CD4-positive, alpha-beta T cell treated with Interleukin-4 for 4 hours (primary cell): ENCODE measurements around the gene QRICH1.
A peak's percentile ranks its signal among the peaks of the same experiment; 100 is the strongest.

Experiments
- DNase-seq: peaks from one replicate; pipeline ENCODE4 v3.0.0-alpha.2; 2020

QRICH1 gene

DNA sequence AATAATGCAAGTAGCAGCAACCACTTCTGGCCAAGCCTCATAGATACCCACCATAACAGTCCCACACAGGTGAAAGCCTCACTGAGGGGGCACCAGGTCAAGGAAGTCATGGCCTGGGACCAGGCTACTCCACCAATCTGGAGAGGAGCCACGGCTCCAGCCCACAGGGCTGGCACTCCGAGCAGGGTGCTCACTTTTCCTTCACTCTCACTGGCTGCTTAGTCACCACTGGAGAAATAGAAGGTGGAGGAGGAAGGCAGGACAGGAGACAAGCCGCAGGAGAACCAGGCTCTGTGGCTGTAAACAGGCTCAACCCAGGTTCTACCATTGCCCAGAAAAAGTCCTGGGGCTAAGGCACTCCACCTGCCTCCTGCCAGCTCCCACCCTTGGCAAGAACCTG is 25.6 kb upstream of the QRICH1 start:
- no peak for DNase-seq

DNA sequence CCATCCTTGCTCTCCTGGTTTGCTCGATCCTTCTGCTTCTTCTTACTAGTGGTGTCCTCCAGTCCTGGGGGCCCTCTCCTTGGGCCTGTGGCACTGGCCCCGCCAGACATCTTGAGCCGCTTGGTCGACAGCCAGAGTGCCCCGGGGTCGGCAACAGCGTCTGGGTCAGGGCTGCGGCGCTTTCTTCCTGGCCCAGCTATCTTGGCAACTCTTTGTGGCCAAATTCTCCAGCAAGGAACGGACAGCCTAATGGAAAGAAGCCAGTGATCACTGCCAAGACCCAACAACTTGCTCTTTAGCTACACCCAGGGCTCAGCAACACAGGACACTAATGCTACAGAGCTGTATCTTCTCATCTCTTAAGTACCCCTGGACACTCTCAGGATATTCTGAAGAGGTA is 25.2 kb upstream of the QRICH1 start:
- DNase-seq = no peak

DNA sequence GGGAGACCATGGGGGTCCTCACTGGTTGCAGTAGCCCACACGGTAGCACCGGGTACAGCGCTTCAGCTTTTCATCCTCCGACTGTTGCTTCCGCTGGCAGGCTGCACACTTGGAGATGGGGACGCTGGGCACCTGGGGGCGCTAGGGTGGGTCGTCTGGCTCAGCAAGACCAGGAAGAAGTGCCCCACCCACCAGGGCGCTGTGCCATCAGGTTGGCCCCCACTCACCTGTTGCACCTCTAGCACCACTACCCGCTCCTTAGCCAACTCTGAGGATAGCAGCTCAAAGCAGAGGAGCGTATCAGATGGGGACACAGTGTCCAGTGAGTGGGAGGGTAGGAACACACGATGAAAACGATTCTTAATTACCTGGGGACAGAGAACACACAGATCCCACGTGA is 18.4 kb upstream of the QRICH1 start:
- DNase-seq = no peak

DNA sequence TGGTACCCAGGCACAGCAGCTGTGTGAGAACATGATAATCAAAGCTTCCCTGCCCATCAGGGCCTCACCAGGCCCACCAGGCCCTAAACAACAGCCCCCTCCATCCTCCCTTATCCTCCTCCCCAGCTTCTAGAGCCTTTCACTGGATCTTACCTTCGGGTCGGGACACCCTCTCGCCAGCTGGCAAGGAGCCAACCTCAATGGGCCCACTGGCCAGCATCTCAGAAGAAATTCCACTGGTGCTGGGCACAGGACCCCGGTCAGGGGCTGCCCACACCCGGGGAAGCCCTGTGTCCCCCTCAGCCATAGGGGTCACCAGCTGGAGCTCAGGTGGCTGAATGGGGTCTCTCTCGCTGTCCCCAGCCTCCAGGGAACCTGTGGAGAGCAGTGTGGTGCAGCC is 17.5 kb upstream of the QRICH1 start:
- no peak for DNase-seq

DNA sequence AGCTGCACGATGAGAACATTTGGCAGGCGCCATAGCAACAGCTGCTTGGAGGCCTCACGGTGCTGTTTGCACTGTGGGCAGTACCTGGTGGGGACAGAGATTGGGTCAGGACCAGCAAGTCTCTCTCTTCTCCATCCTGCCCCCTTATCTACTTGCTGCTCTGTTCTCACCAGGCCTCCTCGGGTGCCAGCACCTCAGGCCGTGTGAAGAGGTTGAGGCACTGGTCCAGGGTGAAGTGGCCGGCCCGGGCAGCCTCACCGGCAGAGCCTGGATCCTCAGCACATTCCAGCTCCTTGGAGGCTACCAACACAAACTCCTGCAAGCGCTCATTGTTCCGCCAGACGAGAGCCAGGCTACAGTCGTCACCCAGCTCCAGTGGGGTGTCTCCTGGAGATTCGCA is 16.9 kb upstream of the QRICH1 start:
- no peak for DNase-seq

DNA sequence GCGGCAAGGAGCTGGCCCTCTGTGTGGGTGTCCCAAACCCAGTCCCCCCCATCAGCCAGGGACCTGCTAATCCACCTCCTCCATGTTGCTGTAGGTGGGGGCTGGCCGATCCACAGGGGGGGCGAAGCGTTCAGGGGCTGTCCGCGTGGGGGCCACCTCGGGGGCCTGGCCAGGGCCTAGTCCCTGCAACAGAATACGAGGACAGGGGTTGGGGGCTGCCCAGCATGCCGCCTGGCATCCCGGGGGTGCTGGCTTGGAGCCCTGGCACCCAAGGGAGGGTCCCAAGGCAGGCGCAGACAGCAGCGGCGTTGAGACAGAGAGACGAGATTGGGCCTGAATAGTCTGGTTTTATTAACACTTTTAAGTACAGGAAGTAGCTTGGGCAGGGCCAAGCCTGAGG is 14.5 kb upstream of the QRICH1 start:
- no peak for DNase-seq

DNA sequence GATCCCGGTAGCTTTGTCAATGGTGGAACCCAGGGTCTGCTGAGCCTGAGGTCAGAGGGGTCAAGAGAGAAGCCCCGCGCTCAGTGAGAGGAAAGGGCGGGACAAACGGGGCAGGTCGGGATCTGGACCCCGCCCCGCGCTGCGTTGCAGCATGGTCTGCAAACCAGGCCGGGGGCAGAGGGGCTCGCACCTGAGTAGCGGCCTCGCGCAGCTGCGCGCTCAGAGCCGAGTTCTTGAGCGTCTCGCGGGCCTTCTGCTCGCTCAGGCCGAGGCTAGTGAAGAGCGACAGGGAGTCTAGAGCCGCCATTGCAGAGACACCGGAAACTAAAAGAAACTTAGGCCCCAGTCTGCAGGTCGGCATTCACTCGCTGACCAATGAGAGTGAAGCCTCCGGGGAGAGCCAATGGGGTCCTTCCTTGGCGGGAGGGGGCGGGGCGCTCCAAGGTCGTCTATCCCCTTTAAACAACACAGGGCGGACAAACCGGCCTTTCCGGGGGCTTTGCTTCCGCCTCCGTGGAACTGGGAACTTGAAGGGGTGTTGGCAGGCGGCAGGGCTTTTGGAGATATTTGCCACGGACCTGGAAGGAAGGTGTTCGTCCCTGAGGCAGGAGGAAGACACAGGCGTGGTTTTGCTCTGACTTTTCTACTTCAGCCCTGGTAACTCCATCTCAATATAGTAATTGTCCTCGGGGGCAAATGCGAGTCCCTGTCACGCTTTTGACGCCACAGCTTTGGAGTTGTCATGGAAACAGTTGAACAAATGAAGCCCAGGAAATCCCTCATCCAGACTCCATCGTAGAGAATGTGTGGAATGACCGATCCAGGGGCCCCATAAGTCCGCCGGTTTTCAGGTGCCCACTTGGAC is 10.8 kb upstream of the QRICH1 start, which contains the start of gene QARS1:
QARS1 (minus strand) TSS at position 331 of the 865 bp plus-strand sequence; CDS start at position 307, 24 bp downstream.
- DNase-seq = peak; percentile 91

DNA sequence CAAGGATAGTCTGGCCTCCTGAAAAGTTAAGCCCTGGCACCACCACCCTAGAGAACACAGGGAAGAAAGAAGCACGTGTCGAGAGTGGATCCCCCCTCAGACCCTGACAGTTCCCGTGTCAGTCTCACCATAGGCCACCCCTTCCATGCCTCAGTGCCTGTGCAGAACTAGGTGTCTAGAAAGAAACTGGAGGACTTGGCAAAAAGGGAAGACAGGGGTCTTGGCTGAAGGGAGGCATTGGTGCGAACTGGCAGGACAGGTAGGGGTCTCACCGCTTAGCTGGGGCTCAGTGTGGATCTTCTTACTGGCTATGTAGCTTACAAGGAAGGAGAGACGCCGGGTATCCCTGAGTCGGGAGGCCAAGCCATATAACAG is 10.2 kb upstream of the QRICH1 start:
- no peak for DNase-seq

DNA sequence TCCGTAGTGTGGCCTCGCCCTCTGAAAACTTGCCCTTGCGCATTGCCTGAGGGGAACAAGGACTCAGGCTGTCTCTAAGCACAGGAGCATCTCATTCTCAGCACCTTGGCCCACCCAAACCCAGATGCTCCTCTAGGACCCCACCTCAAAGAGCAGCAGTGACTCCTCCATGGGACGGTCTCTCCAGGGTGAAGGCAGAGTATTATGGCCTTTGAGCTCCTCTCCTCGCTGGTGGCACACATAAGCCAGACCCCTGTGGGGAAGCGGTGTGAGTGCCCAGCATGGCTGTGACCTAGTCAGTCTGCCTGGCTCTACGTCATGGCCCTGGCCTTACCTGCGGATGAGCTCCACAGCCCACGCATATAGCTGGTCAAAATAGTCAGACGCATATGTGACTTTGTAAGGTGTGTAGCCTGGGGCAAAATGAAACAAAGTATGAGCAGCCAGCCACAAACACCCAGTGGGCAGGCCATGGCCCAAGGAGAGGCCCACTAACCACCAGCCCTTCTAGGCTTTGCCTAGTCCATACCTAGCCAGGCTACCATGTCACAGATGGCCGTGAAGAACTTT is 6.3 kb upstream of the QRICH1 start:
- no peak for DNase-seq

DNA sequence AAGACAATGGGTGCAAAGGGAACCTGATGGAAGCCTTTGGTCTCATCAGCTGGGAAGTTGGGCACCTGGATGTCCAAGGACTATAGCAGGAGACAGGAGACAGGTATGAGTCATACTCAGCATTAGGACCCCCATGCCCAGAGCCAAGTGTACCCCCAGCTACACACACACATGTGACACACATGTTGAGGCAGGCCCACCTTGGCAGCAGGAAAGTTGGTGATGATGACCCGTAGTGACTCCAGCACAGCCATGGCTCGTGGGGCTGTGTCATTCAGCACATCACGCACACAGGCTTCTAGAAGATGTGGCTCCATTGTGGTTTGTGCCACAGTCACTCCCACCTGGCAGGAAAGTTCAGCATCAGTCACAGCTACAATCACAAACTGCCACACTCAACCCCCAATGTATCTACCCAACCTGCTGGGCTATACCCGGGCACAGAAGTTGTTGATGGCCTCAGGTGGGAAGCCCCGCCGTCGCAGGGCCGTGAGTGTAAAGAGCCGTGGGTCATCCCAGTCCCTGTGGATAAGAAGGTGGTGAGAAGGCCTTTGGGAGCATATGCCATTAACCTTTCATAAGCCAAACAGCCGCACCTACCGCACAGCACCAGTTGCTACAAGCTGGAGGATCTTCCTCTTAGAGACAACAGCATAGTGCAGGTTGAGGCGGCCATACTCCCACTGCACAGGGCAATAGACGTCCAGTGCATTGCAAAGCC is 5.2 kb upstream of the QRICH1 start:
- no peak for DNase-seq

DNA sequence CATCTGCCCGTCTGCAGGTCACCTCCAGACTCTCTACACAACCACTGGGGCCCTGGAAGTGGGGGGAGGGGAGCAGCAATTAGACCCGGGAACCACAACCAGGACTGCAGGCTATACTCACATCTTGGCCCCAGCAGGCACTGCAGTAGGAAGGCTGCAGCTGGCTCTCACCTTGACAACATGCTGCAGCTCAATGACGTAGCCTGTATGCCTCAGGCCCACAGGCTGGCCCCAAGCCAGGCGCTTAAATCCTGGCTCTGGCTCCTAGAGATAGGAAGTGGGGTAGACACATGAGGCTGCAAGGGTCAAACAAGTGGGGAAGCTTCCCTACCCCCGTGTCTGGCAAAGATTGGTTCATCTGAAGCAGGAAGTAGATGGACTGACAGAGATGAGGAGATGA is 4.6 kb upstream of the QRICH1 start:
- no peak for DNase-seq

DNA sequence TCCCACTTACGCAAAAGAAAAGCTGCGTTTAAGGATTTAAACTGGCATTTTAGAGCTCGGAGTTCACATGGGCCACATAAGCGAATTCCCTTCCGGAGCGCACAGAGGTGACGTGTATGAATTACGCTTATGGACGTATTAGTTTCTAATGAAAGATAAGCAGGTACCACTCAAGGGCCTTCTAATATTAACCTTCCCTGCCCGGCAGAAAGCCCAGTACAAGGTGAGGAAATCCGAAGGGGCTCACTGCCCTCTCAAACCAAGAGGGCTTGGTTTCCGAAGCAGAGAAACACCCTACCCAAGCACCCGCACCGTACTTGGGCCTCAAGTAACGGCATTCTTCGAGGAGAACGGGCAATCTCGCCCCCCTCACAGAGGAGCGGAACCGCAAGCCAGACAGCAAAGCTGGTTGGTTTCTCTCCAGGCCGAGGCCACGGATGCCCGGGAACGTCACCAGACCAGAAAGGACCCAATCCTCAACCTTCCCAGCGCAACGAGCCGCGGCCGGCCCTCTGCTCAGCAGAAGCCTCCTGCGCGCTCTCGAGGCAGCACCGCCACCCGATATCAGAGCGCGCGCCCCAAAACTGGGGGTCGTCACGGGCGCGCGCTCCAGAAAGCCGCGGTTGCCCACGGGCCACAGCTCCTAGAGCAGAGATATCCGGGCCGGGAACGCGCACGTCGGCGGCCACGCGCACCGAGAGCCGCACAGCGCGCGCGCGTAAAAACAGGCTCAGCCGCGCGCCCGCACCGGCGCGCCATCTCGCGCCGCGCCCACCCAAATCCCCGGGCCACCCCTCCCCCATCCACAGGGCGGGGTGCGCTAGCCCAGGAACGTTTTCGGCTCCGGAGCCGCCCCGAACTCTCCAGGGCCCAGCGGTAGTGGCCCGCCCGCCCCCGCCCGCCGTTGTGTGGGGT is 676 bp downstream of the QRICH1 start:
- DNase-seq = peak; percentile 76

DNA sequence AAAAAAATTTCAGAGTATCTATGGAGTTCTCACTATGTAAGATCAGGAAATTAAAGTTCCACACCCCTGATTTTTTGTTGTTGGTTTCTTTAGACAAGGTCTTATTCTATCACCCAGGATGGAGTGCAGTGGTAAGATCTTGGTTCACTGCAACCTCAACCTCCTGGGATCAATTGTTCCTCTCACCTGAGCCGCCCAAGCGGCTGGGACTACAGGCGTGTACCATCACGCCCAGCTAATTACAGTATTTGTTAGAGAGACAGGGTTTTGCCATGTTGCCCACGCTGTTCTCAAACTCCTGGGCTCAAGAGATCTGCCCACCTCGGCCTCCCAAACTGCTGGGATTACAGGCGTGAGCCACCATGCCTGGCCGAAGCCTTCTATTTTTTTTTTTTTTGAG is 12.4 kb downstream of the QRICH1 start:
- DNase-seq = no peak

DNA sequence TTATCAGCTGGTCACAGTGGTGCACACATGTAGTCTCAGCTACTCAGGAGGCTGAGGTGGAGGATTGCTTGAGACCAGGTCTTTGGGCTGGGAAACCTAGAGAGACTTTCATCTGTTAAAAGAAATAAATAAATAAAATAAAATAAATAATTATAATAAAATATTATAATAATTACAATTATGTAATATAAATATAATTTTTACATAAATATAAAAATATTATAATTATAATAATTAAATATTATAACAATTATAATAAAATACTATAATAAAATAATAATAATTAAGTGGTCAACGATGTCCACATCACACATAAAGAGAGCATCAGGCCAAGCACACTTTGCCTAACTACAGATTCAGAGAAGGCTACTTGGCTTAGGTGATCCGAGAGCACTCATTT is 14.6 kb downstream of the QRICH1 start:
- DNase-seq = no peak

DNA sequence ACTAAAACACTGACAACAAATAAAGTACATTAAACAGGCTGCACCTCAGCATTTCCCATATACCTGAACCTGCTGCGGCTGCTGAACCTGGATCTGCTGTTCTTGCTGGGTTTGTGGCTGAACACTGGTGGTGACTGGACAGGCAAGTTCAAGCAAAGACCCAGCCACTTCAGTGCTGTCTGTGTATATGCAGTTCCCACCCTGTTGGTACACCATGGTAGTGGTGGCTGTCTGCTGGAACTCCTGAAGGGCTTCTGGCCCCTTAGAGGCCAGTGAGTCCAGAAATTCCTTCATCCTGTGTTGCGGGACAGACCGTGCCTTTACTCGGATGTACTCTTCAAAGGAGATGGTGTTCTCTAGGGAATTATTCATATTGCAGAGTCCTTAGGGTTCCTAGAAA is 17.2 kb downstream of the QRICH1 start:
- DNase-seq = no peak

DNA sequence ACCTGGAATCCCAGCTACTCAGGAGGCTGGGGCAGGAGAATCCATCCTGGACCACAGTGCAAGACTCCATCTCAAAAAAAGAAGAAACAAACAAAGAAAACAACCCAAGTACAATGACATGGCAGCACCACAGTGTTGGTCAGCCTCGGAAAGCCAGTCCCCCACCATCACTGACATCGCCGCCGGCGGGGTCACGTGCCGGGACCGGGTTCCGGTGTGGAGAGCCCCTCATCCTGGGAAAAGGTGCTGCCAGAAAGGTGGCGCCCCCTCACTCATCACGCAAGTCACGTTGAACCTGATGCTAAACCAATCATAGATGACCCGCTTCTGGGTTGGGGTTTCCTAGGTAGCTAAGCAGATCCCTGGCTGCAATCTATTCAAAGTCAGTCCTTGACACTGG is 17.8 kb downstream of the QRICH1 start:
- DNase-seq = no peak

DNA sequence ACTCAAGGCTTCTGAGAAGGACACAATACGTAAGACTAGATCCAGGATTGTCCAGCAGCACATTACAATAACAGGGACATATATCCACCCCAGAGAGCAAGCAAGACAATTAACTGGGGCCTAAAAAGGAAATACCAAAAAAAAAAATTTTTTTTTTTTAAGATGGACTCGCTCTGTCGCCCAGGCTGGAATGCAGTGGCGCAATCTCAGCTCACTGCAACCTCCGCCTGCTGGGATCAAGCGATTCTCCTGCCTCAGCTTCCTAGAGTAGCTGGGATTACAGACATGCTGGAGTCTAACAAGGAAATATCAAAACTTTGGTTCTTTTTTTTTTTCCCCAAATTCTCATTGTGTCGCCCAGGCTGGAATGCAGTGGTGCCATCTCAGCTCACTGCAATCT is 35.9 kb downstream of the QRICH1 start:
- no peak for DNase-seq

DNA sequence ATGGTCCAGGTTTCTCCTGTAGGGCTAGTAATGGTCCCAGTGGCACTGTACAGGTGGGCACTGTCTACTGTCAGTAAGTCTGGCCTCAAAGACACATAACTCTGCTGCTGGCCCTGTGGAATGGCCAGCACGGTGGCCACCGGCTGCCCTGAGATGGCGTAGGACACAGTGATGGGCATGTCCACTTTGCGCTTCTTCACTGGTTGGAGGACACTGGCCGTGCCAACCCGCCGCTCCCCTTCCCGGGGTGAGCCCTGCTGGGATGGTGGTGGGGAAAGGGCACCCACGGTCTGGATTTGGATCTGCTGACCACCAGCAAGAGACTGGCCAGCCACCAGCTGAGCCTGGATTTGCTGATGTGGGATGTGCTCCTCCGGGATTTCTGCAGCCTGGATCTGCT is 36.6 kb downstream of the QRICH1 start:
- no peak for DNase-seq

DNA sequence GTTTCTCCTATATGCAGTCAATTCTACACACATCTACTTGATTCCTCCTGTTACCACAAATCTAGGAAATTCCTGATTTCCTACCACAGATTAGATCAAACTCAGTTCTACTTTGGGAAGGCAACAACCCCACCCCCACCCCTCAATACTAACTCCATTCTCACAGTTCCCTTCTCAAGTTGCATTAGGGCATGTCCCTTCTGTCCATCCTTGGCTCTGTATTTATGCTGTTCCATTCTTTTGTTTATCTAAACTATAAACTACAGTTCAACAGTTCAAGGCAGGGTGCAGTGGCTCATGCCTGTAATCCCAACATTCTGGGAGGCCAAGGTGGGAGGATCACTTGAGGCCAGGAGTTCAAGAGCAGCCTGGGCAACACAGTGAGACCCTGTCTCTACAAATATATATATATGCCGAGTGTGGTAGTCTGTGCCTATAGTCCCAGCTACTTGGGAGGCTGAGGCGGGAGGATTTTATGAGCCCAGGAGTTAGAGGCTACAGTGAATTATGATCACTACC is 39.5 kb downstream of the QRICH1 start:
- no peak for DNase-seq

DNA sequence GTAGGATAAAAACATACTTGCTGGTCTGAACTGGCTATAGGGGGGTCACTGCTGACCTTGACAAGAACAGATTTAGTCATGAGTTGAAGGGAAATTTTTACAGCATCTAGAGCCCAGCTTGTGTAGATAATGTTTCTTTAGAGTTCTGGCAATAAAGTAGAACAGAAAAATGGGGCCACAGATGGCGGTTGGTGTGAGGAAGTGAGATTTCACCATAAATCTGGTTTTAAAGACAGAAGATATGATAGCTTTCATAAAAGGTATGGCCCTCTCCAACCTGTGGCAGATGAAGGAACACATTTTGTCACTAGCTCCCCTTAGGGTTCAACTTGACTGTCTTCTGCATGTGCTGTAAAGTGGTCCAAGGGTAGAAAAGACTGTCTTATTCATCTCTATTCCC is 40.3 kb downstream of the QRICH1 start:
- no peak for DNase-seq

DNA sequence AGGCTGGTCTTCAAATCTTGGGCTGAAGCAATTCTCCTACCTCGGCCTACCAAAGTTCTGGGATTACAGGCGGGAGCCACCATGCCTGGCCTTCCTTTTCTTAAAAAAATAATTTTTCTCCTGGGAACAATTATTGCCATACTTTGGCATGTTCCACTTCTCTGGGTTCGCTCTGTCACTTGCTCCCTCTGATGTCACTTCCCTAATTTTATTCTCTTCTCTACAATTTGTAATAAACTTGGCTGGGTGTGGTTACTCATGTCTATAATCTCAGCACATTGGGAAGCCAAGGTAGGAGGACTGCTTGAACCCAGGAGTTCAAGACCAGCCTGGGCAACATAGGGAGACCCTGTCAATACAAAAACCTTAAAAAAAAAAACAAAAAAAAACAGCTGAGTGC is 58.6 kb downstream of the QRICH1 start:
- no peak for DNase-seq

DNA sequence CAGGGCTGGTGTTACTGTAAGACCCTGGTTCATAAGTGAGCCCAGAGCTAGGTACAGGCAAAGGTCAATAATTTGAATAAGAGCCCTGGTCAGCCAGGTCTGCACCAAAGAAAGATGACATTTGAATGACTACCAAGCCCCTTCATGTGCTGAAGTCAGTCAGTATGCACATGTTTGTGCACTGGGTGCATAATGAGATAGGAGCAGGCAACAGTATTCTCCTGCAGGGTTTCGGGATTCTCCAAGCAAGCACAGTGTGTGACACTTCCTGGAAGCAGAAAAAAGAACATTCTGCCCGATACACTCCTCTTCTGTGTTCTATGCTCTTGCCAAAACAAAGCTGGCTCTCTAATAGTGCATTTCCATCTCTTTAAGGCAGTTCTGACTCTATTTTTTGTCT is 59.2 kb downstream of the QRICH1 start:
- DNase-seq = no peak
